AML-193 (cell line): ENCODE measurements around the gene ELP2.
A peak's percentile ranks its signal among the peaks of the same experiment; 100 is the strongest.

Experiments used
- DNase-seq, 2 experiments: peaks; one replicate each; lab custom pipeline; 2025; lab: John Stamatoyannopoulos, UW

ELP2 gene

DNA sequence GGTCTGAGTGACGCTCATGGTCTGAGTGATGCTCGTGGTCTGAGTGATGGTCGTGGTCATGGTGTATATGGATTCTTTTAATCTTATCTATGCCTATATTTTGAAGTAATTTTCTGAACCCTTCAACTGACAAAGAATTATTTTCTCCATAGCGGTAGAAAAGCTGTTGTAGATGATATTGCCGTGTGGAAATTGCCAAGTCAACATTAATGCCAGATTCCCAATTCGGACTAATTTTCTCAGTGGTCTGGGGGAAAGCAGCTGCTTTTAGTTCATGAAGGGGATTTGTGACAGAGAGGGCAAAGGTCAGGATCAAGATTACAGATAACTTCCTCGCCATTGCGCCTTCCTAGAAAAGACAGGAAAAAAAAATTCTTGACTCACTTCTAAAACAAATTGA, 3.0 kb upstream of the ELP2 start:
- no peak for DNase-seq

DNA sequence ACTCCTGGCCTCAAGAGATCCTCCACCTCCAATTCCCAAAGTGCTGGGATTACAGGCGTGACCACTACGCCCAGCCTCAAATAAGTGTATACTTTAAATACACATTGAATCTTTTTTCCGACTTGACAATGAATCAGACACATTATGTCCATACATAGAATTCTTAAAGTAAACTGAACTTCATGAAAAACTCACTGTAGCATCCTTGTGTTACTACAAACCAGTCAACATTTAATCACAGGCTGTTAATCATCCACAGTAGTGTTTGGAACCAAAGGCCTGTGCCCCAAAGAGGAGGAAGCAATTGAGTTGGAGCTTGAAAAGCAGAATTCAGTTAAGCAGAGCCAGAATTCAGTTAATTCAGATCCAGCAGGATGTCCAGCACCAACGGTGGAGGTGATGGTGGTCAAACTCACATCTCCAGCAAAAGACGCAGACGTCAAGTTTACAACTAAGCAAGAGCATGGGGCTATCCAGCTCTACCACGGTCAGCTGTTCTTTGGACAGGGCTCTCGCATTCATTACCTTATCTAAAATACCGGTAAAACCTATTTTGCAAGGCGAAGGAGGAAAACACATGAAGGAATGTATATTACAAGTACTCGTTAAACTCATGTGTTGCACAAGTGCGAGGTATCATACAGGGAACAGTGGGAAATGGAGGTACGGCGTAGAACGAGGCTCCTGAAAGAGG, 1.7 kb upstream of the ELP2 start:
- DNase-seq: no peak

DNA sequence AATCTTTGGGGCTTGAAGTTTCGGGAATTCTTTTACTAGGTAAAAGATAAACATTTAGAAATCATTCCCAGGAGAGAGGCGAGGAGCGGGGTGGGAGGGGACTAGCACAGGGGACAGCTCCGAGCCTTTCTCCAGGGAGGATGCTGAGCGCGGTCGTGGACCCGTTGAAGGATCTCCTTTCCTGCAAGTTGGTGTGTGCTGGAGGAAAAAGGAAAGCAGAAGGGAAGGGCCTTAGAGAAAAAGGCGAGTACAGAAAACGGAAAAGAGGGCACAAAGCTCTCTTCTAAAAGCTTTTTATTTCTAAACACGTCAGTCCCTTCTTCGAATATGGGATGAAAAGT, 1.2 kb upstream of the ELP2 start:
- DNase-seq: no peak

DNA sequence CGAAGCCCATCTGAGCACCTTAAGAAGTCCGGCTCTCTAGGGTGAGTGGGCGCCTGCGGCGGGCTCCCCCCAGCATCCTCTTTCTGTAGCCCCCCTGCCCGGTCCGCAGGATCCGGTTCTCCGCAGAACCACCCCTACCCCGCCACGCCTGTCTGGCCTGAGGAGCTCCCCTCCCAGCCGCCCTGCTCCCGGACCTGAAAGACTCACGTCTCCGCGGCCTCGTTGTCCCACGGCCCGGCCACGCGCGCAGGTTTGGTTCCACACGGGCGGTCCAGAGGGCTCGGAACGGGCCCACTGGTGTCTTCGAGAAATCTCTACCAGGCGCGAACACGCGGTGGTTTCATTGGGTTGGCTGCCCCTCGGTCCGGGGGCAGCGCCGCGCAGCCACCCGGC, 796 bp upstream of the ELP2 start:
- DNase-seq: no peak

DNA sequence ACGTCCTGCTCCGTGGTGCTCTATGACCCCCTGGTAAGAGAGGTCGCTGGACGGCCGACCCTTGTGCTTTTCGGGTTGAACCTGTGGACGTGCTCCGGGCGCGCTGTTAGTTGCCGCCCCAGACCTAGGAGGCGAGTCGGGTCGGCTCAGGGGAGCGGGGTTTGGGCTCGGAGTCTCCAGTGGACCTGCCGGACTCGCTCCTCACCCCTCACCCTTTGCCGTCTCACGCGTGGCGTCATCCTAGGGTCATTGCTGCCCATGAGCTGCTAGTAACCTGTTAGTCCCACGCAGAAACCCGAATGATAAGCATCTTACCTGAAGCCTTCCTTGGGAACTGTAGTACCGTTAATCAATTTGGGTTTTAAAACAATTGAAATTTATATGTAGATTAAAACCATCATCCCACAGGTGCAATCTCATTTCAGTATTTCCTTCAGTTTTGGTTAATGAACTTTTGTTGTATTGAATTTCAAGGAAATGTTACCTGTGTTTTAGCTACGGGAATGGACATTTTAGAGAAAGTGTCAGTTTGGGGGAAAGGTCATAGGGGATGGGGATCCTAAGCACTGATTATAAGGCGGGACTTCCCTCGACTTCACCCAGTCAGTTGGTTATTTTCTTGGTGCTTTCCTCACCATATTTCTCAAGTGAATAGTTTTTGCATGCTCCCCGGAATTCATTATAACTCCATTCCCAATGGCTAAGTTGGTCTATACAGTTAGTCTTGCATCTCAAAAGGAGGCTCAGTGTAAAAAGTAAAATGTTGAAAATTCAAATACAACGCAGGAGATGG, 536 bp downstream of the ELP2 start:
- DNase-seq: no peak

DNA sequence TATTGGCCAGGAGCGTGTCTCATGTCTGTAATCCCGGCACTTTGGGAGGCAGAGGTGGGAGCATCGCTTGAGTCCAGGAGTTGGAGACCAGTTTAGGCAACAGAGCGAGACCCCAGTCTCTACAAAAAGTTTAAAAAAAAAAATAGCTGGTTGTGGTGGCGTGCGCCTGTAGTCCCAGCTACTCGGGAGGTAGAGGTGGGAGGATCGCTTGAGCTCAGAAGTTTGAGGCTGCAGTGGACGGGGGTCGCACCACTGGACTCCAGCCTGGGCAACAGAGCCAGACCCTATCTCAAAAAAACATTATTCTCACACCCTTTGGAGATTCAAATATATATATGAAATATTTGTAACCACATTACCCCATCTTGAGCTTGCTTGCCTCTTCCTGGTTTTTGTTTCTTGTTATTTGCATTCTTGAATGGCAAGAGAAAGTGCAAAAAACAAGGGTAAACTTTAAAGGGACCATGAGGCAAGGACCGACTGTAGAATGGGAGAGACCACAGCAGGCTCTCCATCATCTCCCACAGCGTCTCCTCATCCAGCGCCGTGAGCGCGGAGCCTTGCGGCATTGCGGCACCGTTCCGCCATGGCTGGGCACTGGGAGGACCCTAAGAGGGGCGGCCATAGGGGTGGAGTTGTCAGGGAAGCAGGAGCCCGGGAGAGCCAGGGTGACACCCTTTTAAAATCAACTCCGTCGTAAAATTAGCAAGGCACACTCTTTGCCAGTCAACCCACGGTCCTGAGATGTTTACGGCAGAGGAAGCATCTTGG, 1.4 kb downstream of the ELP2 start:
- DNase-seq: peak in 1 of 2 experiments; percentile 21

DNA sequence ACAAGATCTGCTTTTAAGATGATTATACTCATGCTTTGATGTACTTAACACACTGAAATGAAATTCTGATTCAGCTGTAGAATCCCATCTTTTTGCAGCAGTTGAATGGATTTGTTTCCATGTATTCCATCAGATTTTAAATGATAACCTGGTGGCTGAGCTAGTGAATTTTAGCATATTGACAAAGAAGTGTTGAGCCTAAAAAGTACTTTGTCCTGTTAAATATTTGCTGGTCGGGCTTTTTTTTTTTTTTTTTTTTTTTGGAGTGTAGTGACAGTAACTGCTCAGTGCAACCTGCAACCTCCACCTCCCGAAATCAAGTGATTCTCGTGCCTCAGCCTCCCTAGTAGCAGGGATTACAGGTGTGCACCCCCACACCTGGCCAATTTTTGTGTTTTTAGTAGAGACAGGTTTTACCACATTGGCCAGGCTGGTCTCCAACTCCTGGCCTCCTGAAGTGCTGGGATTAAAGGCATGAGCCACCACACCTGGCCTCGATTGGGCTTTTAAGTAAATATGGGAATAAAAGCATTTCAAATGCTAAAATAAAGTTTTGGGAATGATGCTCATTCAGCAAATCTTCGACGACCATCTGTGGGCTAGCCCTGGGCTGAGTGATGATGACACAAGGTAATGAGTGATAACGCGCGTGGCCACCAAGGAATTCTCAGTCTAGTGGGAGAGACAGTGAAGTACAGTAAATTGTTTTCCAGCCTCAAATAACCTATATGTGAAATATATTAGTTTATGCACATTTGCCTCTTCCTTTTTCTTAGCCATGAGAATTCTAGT, 2.2 kb downstream of the ELP2 start:
- no peak for DNase-seq

DNA sequence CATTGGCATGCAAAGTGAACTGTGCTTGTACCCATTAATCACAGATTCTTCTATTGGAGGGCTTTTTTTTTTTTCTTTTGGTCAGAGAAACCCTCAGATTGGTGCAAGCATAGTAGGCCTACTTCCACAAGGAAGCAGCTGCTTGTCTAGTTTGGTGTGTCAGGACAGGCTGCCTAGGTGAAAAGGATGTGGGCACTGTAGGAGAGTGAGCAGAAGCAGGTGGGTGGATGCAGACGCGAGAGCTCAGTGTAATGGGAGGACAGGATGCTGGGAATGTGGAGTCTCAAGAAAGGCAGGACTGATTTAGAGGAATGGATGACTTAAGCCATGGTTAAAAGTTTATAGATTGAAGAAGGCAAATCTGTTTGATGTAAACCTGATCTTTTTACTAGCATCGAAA, 3.1 kb downstream of the ELP2 start:
- no peak for DNase-seq

DNA sequence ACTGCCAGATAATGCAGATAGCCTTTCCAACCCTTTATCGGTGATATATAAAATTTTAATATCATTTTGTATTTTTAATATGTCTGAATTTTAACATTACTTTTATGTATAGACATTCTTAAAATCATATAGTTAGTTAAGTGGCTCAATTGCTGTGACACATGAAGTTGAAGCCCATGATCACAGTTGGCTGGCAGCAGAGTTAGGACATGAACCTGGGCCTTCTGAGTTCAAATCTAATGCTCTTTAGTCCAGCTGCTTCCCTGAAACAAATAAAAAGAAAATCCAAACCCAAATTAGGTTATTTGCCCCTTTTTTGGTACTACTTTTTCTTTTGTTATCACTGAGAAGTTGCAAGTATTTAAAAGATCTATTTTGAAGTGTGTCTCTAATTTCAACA, 5.6 kb downstream of the ELP2 start:
- DNase-seq: no peak

DNA sequence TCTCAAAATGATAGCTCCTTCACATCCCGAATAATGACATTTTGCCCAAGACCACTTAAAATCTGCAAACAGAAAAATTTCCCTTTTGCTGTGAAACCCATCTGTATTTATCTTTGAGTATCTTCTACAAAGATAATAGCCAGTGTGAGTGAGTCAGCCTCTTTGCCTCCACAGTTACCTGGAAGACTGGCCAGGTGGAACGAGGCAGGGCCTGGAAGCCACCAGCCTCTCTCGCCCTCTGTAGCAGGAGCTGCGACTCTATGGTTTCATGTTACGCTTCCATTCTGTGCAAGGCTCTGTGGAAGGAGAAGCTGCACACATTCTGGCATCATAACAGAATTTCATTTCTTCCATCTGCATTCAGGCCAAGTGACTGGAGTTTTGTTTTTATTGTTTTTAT, 9.5 kb downstream of the ELP2 start:
- no peak for DNase-seq

DNA sequence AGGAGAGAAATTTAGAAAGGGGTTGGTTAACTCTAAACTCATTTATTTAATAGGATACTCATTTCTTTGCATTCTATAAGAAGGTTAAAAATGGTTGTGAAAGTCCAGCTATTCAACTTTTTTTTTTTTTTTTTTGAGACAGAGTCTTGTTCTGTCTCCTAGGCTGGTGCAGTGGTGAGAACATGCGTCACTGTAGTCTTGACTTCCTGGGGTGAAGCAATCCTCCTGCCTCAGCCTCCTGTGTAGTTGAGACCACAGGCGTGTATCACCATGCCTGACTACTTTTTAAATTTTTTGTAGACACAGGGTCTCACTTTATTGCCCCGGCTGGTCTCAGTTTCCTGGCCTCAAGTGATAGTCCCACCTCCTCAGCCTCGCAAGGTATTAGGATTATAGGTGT, 11.9 kb downstream of the ELP2 start:
- no peak for DNase-seq

DNA sequence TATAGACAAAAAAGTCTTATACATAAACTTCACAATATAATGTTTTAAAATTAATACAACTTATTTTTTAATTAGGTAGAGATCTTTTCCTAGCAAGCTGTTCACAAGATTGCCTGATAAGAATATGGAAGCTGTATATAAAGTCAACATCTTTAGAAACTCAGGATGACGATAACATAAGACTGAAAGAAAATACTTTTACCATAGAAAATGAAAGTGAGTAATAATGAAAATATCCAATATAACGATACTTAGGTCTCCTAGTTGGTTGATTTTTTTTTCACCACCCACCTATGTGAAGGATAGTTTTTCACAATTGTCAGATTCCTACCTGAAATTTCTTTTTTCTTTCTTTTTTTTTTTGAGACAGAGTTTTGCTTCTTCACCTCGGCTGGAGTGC, 13.1 kb downstream of the ELP2 start:
- DNase-seq: no peak

DNA sequence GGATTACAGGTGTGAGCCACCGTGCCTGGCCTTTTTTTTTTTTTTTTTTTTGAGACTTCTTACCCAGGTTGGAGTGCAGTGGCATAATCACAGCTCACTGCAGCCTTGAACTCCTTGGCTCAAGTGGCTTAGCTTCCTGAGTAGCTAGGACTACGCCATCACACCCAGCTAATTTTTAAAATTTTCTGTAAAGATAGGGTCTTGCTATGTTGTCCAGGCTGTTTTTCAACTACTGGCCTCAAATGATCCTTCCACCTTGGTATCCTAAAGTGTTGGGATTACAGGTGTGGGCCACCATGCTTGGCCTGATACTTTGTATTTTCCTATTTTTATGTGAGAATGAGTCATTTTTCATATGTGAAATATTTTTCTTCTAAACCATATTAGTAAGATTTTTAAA, 13.7 kb downstream of the ELP2 start:
- no peak for DNase-seq

DNA sequence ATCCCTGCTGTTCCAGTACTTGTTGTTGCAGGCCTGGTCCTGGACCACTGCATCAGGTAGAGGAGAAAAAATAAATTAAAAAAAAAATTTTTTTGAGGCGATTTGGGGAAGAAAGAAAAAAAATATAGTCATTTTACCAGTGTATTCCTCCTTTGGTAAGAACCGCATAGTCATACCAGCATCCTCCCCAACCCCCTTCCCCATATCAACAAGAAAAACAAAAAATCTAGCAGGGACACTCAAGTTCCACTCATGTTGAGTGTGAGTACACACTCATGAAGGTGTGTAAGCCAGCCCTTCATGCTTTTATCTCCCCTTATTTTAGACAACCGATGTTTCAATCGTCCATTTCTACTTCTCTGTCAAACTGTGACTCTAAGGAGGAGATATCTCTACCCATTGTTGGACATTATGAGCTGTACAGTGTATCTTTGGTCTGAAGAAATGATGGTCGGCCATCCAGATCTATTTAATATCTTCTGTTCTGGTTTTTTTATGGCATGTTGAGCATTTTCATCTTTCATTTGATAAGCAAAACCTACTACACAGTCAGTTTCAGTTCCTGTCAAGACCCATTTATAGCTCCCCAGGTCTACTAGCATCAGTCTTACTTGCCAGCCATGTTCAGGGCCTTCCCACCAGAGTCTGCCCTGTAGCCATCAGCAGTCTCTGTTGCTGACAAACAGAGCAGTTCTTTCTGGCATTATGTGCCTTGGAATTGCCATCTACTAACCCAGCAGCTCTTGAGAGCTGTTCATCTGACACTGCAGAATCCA, 20.0 kb downstream of the ELP2 start:
- no peak for DNase-seq

DNA sequence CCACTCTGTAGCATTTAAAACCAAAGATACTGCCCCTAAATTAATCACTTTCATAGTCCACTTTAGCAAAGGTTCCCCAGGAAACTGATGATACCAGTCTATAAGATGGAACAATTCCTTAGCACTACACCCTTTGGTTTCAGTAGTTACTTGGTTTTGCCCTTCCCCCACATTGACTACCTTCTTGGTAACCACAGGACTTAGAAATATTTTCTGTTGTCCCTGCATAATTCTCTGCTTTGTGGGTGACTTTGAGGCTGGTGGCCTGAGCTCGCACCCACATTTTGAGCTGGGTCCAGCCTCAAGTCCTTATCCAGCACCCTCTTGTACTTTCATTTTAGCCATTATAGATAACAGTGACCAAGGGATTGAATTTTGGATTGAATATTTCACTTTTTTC, 23.1 kb downstream of the ELP2 start:
- DNase-seq: no peak

DNA sequence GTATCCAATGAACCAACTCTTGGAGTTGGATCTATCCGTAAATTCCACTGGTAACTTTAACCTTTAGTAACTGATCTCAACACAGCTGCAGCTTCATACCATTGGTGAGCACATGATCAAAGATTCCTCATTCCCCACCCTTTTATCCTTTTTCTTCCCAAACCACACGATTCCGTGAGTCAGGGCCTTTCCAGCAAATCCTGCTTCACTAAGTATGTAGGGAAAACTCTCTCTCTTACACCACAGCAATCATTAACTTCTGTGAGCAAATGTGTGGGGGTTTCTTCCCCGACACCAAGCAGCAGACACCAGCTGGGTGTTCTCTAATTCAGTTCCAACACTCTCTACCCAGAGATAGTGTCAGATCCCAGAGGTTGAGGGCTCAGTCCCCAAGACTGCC, 23.5 kb downstream of the ELP2 start:
- no peak for DNase-seq

DNA sequence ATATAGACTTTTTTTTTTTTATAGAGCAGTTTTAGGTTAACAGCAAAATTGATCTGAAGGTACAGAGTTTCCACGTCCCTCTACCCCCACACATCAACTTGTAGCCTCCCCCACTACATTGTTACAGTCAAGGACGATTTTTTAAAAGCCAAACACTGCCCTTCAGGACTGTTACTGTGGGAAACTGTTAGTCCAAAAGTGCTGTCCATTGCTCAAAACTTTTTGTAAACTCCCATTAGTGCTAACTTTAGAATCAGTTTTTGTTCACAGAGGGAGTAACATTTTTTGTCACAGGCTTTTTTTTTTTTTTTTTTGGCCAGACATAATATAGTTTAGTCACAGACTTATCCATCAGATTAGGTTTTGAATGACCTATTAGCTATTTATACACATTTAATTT, 24.1 kb downstream of the ELP2 start:
- no peak for DNase-seq

DNA sequence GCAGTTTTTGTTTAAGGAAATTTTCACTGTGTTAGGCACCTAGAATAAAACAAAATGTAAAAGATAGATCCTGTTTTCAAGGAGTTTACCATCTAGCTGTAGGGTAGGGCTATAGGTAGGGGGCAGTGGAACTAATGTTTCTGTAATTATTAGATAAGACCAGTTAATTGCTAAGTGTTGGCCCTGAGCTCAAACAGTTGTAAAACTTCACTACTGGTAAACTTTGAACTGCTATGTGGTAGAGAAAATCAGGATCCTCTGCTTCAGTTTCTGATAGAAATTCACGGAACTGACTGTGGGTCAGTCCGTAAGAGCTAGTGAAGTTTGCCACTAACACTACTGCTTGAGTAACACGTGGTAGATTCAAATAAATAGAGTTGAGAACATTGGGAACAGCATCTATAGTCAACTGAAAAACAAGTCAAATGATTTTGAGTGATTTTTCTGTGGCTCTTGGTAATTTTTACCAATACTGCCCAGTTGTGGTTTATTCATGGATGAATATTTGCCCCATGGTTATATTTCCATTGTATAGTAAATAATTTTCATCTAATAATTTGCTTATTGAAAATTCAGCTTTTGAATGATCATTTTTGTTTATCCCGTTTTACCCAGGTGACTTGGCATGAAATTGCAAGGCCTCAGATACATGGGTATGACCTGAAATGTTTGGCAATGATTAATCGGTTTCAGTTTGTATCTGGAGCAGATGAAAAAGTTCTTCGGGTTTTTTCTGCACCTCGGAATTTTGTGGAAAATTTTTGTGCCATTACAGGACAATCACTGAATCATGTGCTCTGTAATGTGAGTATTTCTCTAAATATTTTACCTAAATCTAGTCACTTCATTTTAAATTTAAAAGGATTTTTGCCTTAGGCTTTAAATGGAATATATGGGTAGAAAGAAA, 26.4 kb downstream of the ELP2 start:
- no peak for DNase-seq

DNA sequence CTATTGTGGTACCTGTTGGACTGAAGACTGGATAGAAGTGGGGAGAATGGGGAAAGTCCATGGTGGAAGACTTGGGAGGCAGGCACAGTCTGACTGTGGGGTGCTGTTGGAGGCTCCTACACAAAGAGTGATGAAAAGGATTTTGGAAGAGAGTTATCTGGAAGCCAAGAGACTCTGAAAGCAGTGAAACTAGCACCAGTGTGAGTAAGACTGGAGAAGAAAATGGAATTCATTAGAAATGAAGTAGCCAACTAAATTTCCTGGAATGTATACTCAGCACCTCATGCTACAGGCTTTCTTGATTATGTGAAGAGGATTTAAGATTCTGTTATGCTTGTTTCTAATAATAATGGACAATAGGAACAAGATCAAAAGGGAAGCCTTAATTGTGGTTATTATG, 27.7 kb downstream of the ELP2 start:
- no peak for DNase-seq

DNA sequence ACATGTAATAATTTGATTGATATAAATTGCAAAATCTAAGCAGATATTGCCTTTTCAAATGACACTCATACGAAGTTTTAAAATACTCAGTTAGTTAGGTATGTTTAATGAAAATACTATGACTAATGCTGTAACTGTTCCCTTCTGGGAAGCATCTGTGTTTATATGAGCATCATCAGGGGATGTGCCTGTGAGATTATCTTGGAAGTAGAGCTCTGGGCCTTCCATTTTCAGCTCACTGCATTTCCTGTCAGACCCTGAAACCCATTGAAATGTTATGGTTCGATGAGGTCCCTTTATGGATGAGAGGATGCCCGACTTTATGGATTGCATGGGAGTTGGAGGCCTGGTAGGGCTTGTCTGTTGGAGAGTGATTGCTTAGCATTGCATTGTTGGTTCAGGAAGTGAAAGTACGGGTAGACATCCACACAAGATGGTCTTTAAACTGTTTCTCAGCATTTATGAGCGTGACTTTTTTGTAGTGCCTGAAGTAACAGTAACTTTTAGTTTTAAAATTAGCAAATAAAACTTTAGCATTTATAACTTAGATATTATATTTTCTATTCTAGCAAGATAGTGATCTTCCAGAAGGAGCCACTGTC, 28.7 kb downstream of the ELP2 start:
- DNase-seq: no peak
